Left ventricle myocardium inferior (tissue), 1 donor: ENCODE data around the gene IQSEC1. TPM values are rescaled to one million over a fixed set of nuclear protein-coding genes. Genes with fewer than 3 reads are reported as not detected.

ENCODE experiments used
- DNase-seq: peaks from one replicate; pipeline ENCODE4 v3.0.0-alpha.2; 2020
- H3K27ac ChIP-seq: fragments of 200-600 bp; replicated peaks from 2 replicates; pipeline ENCODE4 v1.8.0; 2021
- H3K27me3 ChIP-seq: fragments of 200-600 bp; 2 replicates; pipeline ENCODE4 v1.8.0; 2021; ENCODE audit warnings: low read depth
- H3K36me3 ChIP-seq: fragments of 200-600 bp; 2 replicates; pipeline ENCODE4 v1.8.0; 2021
- H3K4me1 ChIP-seq: fragments of 200-600 bp; 2 replicates; pipeline ENCODE4 v1.8.0; 2021
- H3K4me3 ChIP-seq: fragments of 200-600 bp; 2 replicates; pipeline ENCODE4 v1.8.0; 2021; ENCODE audit warnings: mild to moderate bottlenecking, moderate library complexity
- H3K9me3 ChIP-seq: fragments of 200-600 bp; replicated peaks from 2 replicates; pipeline ENCODE4 v1.8.0; 2021
- intact Hi-C: fragments of 100-400 bp; cut with micrococcal nuclease; formaldehyde crosslinking; loops from one replicate; pipeline ENCODE4 v1.11.0; 2022
- total RNA-seq: library from RNA; stranded (reverse); fragmentation: NEBNext Ultra II Directional; extraction: Animal tissue kit (Norgen Biotek cat#: 25700); gene quantifications from one replicate; pipeline ENCODE4 v1.2.1, GENCODE V29; 2021
- TF ChIP-seq, protein P1 (sequence below): fragments of 200-600 bp; IDR thresholded peaks from 2 replicates; pipeline ENCODE4 v1.8.0; 2021; ENCODE audit warnings: antibody characterized with exemption, mild to moderate bottlenecking, borderline replicate concordance
- donor health status: DM: no; HTN: yes; CAD: no; lungs with severe emphysema.

Gene IQSEC1
- total RNA-seq, 1 donor from 2014 or later, result 78.6 TPM

DNA sequence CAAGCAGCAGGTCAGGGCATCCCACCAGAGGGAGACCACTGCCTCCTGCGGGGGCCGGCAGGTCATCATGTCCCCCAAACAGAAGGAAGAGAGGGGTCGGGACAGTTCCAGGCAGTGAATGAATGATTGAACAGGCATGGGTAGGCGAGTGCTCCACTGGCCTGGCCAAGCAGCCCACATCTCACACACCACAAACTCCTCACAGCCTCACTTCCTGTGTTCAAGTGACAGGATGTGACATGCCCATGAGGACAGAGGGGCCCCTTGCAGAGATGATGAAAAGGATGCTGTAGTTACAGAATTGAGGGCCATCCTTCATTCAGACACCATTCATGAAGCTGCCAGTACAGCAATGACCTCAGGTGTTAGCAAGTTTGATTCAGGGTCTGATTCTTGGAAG lies 3.7 kb downstream of the IQSEC1 start:
- TF ChIP-seq, protein P1, sequence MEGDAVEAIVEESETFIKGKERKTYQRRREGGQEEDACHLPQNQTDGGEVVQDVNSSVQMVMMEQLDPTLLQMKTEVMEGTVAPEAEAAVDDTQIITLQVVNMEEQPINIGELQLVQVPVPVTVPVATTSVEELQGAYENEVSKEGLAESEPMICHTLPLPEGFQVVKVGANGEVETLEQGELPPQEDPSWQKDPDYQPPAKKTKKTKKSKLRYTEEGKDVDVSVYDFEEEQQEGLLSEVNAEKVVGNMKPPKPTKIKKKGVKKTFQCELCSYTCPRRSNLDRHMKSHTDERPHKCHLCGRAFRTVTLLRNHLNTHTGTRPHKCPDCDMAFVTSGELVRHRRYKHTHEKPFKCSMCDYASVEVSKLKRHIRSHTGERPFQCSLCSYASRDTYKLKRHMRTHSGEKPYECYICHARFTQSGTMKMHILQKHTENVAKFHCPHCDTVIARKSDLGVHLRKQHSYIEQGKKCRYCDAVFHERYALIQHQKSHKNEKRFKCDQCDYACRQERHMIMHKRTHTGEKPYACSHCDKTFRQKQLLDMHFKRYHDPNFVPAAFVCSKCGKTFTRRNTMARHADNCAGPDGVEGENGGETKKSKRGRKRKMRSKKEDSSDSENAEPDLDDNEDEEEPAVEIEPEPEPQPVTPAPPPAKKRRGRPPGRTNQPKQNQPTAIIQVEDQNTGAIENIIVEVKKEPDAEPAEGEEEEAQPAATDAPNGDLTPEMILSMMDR, result no peak
- Histone ChIP-seq H3K4me1 (peaks cover 26% of the 10 kb centered on the region), H3K9me3 (no peaks in the 10 kb centered on the region), H3K36me3 (no peaks in the 10 kb centered on the region), H3K27ac (no peak overlapping the region), H3K27me3 (peaks cover 15% of the 10 kb centered on the region), H3K4me3 (no peak overlapping the region)
- no peak for DNase-seq
- intact Hi-C loops, result no loop called here

DNA sequence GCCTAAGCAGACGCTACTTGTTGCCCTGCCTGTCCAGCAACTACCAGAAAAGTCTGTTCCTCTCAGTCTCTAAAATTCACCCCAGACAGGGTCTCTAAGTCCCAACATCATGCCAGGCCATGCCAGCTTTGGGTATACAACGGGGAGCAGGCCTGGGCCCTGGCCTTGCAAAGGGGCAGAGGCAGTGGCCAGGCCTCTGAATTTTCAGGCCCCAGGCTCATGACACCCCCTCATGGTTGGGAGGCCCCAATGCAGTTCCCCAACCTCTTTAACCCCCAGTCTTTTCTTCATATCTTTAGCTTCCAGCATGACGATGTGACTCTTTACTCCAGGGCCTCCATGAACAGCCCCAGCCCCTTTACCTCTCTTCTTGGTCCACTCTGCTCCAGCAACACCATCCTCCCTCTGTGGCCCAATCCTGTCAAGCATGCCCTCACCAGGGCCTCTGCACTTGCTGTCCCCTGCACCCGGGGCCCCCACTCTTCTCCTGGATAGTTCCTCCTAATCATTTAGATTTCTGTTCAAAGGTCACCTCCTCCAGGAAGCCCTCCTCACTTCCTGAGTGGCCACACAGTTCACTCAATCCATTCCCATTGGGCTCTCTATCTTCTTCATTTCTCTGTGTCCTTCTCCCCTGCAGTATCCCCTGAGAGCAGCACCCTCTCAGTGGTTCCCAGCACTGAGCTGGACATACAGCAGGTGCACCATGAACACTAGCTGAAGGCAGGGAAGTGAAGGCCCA lies 4.8 kb downstream of the IQSEC1 start:
- intact Hi-C loops, result no loop called here
- Histone ChIP-seq H3K9me3 (no peaks in the 10 kb centered on the region), H3K4me1 (peaks cover 17% of the 10 kb centered on the region), H3K27ac (no peak overlapping the region), H3K27me3 (peaks cover 6% of the 10 kb centered on the region), H3K36me3 (no peaks in the 10 kb centered on the region), H3K4me3 (no peak overlapping the region)
- TF ChIP-seq, protein P1, result no peak
- no peak for DNase-seq

DNA sequence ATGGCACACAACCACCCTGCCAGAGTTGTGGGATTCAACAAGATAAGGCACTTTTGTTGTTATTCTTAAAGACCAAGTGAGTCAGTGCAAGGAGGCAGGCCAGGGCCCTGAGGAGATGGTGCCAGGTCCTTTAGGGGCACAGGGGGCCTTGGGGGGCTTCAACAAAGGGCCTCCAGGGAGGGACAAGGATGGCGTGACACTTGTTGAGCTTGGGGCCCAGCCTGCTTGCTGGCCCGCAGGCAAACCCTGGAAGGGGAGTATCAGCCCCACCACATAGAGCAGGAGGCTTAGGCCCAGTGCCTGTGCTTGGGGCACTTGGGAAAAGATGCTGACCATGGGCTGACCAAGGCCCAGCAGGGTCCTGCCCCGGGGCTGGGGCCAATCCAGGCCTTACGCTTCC lies 5.5 kb downstream of the IQSEC1 start:
- DNase-seq, result no peak
- intact Hi-C loops, result no loop called here
- H3K9me3 ChIP-seq, result no peaks in the 10 kb centered on the region
- TF ChIP-seq, protein P1, result no peak
- H3K27ac ChIP-seq, result no peak overlapping the region
- no peak overlapping the region for H3K4me3 ChIP-seq
- H3K4me1 ChIP-seq, result peaks cover 10% of the 10 kb centered on the region
- no peaks in the 10 kb centered on the region for H3K27me3 ChIP-seq
- no peaks in the 10 kb centered on the region for H3K36me3 ChIP-seq

DNA sequence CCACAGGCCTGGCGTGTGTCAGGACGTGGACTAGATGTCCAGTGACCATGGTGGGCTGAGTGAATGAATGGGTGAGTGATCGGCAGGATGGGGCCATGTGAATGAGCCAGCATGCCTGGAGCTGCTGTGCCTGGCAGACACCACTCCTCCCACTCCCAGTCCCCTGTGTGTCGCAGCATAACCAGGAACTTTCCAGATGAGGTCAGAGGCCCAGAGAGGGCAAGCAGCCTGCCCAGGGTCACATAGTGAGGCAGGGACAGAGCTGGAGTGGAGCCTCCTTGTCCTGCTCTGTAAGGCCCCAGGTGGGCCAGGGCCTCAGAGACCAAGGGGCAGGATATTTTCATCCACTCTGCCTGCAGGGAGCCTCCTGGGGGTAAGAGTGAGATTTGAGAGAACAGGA lies 6.4 kb downstream of the IQSEC1 start:
- no peak for DNase-seq
- TF ChIP-seq, protein P1, result no peak

GRCh38 chr3:13066236-13066635 lies 7.0 kb downstream of the IQSEC1 start:
- DNase-seq, result no peak

More for the DNA sequence above, 6.4 kb downstream of the IQSEC1 start:
- intact Hi-C loops, result no loop called here
- H3K27ac ChIP-seq, result no peak overlapping the region
- H3K9me3 ChIP-seq, result no peaks in the 10 kb centered on the region
- peaks cover 2% of the 10 kb centered on the region for H3K4me1 ChIP-seq
- H3K4me3 ChIP-seq, result no peak overlapping the region
- no peaks in the 10 kb centered on the region for H3K36me3 ChIP-seq
- no peaks in the 10 kb centered on the region for H3K27me3 ChIP-seq

More at GRCh38 chr3:13066236-13066635, 7.0 kb downstream of the IQSEC1 start:
- H3K36me3 ChIP-seq, result no peaks in the 10 kb centered on the region
- no peaks in the 10 kb centered on the region for H3K9me3 ChIP-seq
- H3K27me3 ChIP-seq, result no peaks in the 10 kb centered on the region
- TF ChIP-seq, protein P1, result no peak
- no peak overlapping the region for H3K4me3 ChIP-seq
- no peak overlapping the region for H3K27ac ChIP-seq
- intact Hi-C loops, result no loop called here
- H3K4me1 ChIP-seq, result no peaks in the 10 kb centered on the region
